K562 (cell line): ENCODE data around the gene PET100. TPM values are rescaled to one million over a fixed set of nuclear protein-coding genes. Genes with fewer than 3 reads are reported as not detected.

ENCODE experiments used
- BCLAF1 ChIP-seq, 2 experiments: fragments of 450-650 bp in 1 of 2; IDR thresholded peaks; 2 replicates each; pipeline ENCODE4 v1.6.1; 2011 to 2017; ENCODE audit warnings: low read depth in 2 of 2, antibody characterized with exemption in 1 of 2, borderline replicate concordance in 1 of 2, low read length in 1 of 2, mild to moderate bottlenecking in 1 of 2, mixed read lengths in 1 of 2; ENCODE audit not compliant: control insufficient read depth in 1 of 2
- CEBPZ ChIP-seq: fragments of 150-350 bp; IDR thresholded peaks from 2 replicates; pipeline ENCODE4 v1.6.1; 2014; ENCODE audit warnings: low read depth, mild to moderate bottlenecking, low read length, borderline replicate concordance
- CHAMP1 ChIP-seq: fragments of 450-650 bp; IDR thresholded peaks from 2 replicates; pipeline ENCODE4 v1.6.1; 2016; ENCODE audit warnings: mild to moderate bottlenecking
- EP300 ChIP-seq: IDR thresholded peaks from 2 replicates; pipeline ENCODE4 v1.6.1; 2012; ENCODE audit warnings: low read length, improper control_type of control experiment
- ETS2 ChIP-seq: IDR thresholded peaks from 2 replicates; pipeline ENCODE4 v1.6.1; 2016; ENCODE audit warnings: borderline replicate concordance, missing genetic modification characterization, mild to moderate bottlenecking, moderate library complexity, missing compliant biosample characterization; ENCODE audit not compliant: poor library complexity, severe bottlenecking
- FUS ChIP-seq: fragments of 200-400 bp; formaldehyde crosslinking; optimal IDR thresholded peaks from 2 replicates; pipeline ENCODE3; 2017; ENCODE audit warnings: low read depth, low read length
- HLTF ChIP-seq: fragments of 450-650 bp; IDR thresholded peaks from 2 replicates; pipeline ENCODE4 v1.6.1; 2016
- HMBOX1 ChIP-seq: sonication (generic); IDR thresholded peaks from 2 replicates; pipeline ENCODE4 v1.6.1; 2016
- JUN ChIP-seq, 2 experiments: sonication (generic) in 1 of 2; formaldehyde crosslinking in 1 of 2; IDR thresholded peaks; 2 replicates each; pipeline versions ENCODE4 v1.6.1 to v1.8.0; 2012 to 2022; ENCODE audit warnings: borderline replicate concordance in 2 of 2, mild to moderate bottlenecking in 2 of 2, improper control_type of control experiment in 1 of 2, low read depth in 1 of 2, low read length in 1 of 2, missing genetic modification reagents in 1 of 2
- KDM5B ChIP-seq: fragments of 200-600 bp; sonication (generic); IDR thresholded peaks from 2 replicates; pipeline ENCODE4 v1.6.1; 2012; ENCODE audit warnings: low read depth, mild to moderate bottlenecking, moderate library complexity, low read length, control low read depth, inconsistent platforms; ENCODE audit not compliant: insufficient replicate concordance
- NCOA6 ChIP-seq: fragments of 450-650 bp; IDR thresholded peaks from 2 replicates; pipeline ENCODE4 v1.6.1; 2017; ENCODE audit warnings: mild to moderate bottlenecking
- RBM15 ChIP-seq: fragments of 200-400 bp; formaldehyde crosslinking; IDR thresholded peaks from 2 replicates; pipeline ENCODE4 v1.6.1; 2018; ENCODE audit warnings: mild to moderate bottlenecking, low read length, moderate library complexity; ENCODE audit not compliant: insufficient read depth
- RBM22 ChIP-seq: fragments of 200-400 bp; formaldehyde crosslinking; IDR thresholded peaks from 2 replicates; pipeline ENCODE4 v1.6.1; 2018; ENCODE audit warnings: low read length, low read depth; ENCODE audit not compliant: poor library complexity, severe bottlenecking
- TCF7 ChIP-seq: sonication (generic); IDR thresholded peaks from 2 replicates; pipeline ENCODE4 v1.6.1; 2016; ENCODE audit warnings: antibody characterized with exemption, borderline replicate concordance
- U2AF2 ChIP-seq: fragments of 200-400 bp; formaldehyde crosslinking; optimal IDR thresholded peaks from 2 replicates; pipeline ENCODE3; 2017; ENCODE audit warnings: low read depth, mild to moderate bottlenecking, low read length
- ZFP1 ChIP-seq: fragments of 450-650 bp; formaldehyde crosslinking; IDR thresholded peaks from 2 replicates; pipeline ENCODE4 v1.4.0; 2020; ENCODE audit warnings: mild to moderate bottlenecking, mixed read lengths
- ZSCAN29 ChIP-seq: fragments of 450-650 bp; IDR thresholded peaks from 2 replicates; pipeline ENCODE4 v1.6.1; 2017
- polyA plus RNA-seq, 8 experiments: library from polyadenylated mRNA; depleted of rRNA in 4 of 8; stranded (reverse) in 5 of 8; unstranded in 3 of 8; fragments of >200 nt; fragmentation: Nextera tagmentation in 2 of 8; fragmentation: Illumina TruSeq in 1 of 8; extraction: Ambion mirVana in 2 of 8; extraction: Trizol in 1 of 8; gene quantifications; 2 replicates each; pipeline versions ENCODE4 v1.2.1 to v1.2.3, GENCODE V29; 2011 to 2014; ENCODE audit warnings: inconsistent platforms in 1 of 8, missing spikeins in 1 of 8
- total RNA-seq, 7 experiments: library from RNA; depleted of rRNA in 6 of 7; stranded (reverse); fragments of >200 nt in 6 of 7; fragmentation: Illumina TruSeq in 2 of 7; extraction: Trizol in 2 of 7; gene quantifications; 2 replicates each; pipeline versions ENCODE4 v1.2.1 to v1.2.3, GENCODE V29; 2011 to 2021; ENCODE audit warnings: low replicate concordance in 1 of 7

PET100 gene
- total and polyA plus RNA-seq, 9 of the 15 experiments (the other 6 are each of a cell fraction or from before 2014, with no cell fraction given) = 62.3 to 351 (median 98.3) TPM

- TF ChIP-seq KDM5B (no peak), FUS (no peak), NCOA6 (no peak), ZSCAN29 (peak; percentile 94), EP300 (peak; percentile 70), RBM22 (no peak), BCLAF1 (IDR thresholded peaks at IDR 0.05; ENCODE audit: borderline replicate concordance in 1 of 2, control insufficient read depth in 1 of 2, low read depth in 2 of 2, low read length in 1 of 2) (no peak), JUN (IDR thresholded peaks at IDR 0.05; ENCODE audit: borderline replicate concordance, low read depth, low read length) (no peak), JUN (CRISPR knock-in tag; IDR thresholded peaks at IDR 0.05; ENCODE audit: borderline replicate concordance) (no peak), ZFP1 (CRISPR knock-in tag) (no peak), CHAMP1 (no peak), TCF7 (peak; percentile 100), HMBOX1 (no peak), ETS2 (tag) (no peak), U2AF2 (no peak), CEBPZ (no peak), HLTF (no peak), RBM15 (no peak)
These were observed 22.6 kb downstream of the PET100 start (continued) for GRCh38 chr19:7652061-7652641.
